Upper lobe of left lung (tissue), 4 donors: ENCODE results near the gene STAB2.

Source experiments
- EP300 ChIP-seq, 4 donors: sonication (generic); formaldehyde crosslinking; IDR thresholded peaks; one replicate each; pipeline ENCODE4 v1.5.1; 2017; ENCODE audit warnings: antibody characterized with exemption in 4 of 4, control low read depth in 2 of 4
- POLR2A ChIP-seq, 4 donors: fragments of 450-650 bp; IDR thresholded peaks; one replicate each; pipeline ENCODE4 v1.5.1; 2016 to 2017; ENCODE audit warnings: antibody characterized with exemption in 4 of 4, mild to moderate bottlenecking in 2 of 4
- POLR2AphosphoS5 ChIP-seq, 2 donors: sonication (generic); formaldehyde crosslinking; IDR thresholded peaks; one replicate each; pipeline ENCODE4 v1.5.1; 2017; ENCODE audit warnings: antibody characterized with exemption in 2 of 2
- TF ChIP-seq, protein P1 (sequence below), 6 experiments: fragments of 450-650 bp in 4 of 6; fragments of 200-600 bp in 2 of 6; sonication (generic) in 2 of 6; IDR thresholded peaks; one replicate each; pipeline ENCODE4 v1.5.1; 2016 to 2019; ENCODE audit warnings: antibody characterized with exemption in 6 of 6

- TF ChIP-seq, protein P1, sequence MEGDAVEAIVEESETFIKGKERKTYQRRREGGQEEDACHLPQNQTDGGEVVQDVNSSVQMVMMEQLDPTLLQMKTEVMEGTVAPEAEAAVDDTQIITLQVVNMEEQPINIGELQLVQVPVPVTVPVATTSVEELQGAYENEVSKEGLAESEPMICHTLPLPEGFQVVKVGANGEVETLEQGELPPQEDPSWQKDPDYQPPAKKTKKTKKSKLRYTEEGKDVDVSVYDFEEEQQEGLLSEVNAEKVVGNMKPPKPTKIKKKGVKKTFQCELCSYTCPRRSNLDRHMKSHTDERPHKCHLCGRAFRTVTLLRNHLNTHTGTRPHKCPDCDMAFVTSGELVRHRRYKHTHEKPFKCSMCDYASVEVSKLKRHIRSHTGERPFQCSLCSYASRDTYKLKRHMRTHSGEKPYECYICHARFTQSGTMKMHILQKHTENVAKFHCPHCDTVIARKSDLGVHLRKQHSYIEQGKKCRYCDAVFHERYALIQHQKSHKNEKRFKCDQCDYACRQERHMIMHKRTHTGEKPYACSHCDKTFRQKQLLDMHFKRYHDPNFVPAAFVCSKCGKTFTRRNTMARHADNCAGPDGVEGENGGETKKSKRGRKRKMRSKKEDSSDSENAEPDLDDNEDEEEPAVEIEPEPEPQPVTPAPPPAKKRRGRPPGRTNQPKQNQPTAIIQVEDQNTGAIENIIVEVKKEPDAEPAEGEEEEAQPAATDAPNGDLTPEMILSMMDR (IDR thresholded peaks at IDR 0.05), result no peak
- no peak for TF ChIP-seq EP300 (IDR thresholded peaks at IDR 0.05)
- no peak for TF ChIP-seq POLR2A (IDR thresholded peaks at IDR 0.05)
- TF ChIP-seq POLR2AphosphoS5 (IDR thresholded peaks at IDR 0.05), result no peak
Observed at GRCh38 chr12:103813949-103814348, 226.9 kb downstream of the STAB2 start.
